ENCODE measurements around the gene KCNIP4. TPM values are rescaled to one million over a fixed set of nuclear protein-coding genes. Genes with fewer than 3 reads are reported as not detected.

The KCNIP4 gene
- total RNA-seq, 4 donors from 2014 or later, result 1.3 to 11.1 TPM; not detected in 2

DNA sequence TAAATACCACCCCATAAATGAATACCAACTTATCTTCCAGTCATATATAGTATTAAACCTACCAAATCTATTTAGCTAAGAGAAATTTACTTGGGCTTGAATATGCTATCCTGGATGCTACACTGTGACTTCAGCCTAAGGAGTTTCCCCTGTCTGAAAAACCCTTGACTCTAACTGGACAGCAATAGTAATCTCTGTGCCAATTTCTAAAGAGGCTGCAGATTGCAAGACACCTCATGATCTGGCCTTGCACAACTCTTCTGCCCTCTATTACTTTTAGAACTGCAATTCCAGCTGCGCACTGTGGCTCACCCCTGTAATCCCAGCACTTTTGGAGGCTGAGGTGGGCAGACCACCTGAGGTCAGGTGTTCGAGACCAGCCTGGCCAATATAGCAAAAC, 371.5 kb downstream of the KCNIP4 start:
- Histone ChIP-seq H3K36me3 (no peaks in the 10 kb centered on the region), H3K4me1 (no peaks in the 10 kb centered on the region), H3K27me3 (no peaks in the 10 kb centered on the region), H3K27ac (no peak overlapping the region), H3K4me3 (no peak overlapping the region), H3K9me3 (no peaks in the 10 kb centered on the region)
- TF ChIP-seq, protein P1, sequence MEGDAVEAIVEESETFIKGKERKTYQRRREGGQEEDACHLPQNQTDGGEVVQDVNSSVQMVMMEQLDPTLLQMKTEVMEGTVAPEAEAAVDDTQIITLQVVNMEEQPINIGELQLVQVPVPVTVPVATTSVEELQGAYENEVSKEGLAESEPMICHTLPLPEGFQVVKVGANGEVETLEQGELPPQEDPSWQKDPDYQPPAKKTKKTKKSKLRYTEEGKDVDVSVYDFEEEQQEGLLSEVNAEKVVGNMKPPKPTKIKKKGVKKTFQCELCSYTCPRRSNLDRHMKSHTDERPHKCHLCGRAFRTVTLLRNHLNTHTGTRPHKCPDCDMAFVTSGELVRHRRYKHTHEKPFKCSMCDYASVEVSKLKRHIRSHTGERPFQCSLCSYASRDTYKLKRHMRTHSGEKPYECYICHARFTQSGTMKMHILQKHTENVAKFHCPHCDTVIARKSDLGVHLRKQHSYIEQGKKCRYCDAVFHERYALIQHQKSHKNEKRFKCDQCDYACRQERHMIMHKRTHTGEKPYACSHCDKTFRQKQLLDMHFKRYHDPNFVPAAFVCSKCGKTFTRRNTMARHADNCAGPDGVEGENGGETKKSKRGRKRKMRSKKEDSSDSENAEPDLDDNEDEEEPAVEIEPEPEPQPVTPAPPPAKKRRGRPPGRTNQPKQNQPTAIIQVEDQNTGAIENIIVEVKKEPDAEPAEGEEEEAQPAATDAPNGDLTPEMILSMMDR (IDR thresholded peaks at IDR 0.05), result no peak
- no peak for TF ChIP-seq POLR2A (IDR thresholded peaks at IDR 0.05)
- DNase-seq, result no peak
- intact Hi-C loops (cut with DNase I; ENCODE audit: low total_unique reads), result no loop called here

DNA sequence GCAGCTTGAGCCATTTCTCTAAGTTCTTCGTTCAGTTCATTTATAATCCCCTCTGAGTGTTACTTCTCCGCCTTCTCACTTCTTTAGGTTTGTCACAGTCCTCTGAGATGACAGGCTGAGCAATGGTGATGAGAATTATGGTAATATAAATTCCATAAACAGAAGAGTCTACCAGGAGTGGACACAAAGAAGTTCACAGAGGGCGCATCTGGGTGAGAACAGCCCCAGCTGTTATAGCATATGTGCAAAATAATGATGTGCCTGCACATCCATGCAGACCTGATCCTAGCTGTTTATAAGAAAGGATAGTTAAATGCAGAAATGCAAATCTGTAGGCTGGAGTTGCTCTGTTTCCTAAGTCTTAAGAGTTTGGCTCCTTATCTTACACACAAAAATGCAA, 377.5 kb downstream of the KCNIP4 start:
- no peaks in the 10 kb centered on the region for H3K36me3 ChIP-seq
- no peaks in the 10 kb centered on the region for H3K27me3 ChIP-seq
- no peak for DNase-seq
- H3K27ac ChIP-seq, result no peak overlapping the region
- no peak overlapping the region for H3K4me3 ChIP-seq
- TF ChIP-seq, protein P1 (IDR thresholded peaks at IDR 0.05), result no peak
- TF ChIP-seq POLR2A (IDR thresholded peaks at IDR 0.05), result no peak
- intact Hi-C loops (cut with DNase I; ENCODE audit: low total_unique reads), result no loop called here
- no peaks in the 10 kb centered on the region for H3K9me3 ChIP-seq
- no peaks in the 10 kb centered on the region for H3K4me1 ChIP-seq

DNA sequence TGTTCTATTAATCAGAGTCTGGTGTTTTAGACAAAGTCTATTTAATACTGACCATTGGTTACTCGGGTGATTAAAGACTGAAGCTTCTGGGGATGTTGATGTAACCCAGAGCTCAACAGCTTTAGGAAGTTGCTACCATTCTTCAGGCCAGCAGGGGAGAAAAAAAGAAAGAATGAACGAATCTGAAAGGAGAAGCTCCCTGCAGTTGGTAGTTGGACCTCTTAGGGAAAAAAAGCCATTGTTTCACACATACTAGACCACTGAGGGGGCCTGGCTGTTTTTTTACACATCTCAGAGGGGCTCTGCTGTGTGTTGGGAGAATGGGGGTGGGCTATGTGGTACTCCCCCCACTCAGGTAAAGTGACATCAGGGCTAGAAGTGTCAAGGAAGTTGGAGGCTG, 378.9 kb downstream of the KCNIP4 start:
- Histone ChIP-seq H3K27ac (no peak overlapping the region), H3K4me3 (no peak overlapping the region), H3K36me3 (no peaks in the 10 kb centered on the region), H3K27me3 (no peaks in the 10 kb centered on the region), H3K4me1 (no peaks in the 10 kb centered on the region), H3K9me3 (no peaks in the 10 kb centered on the region)
- TF ChIP-seq POLR2A (IDR thresholded peaks at IDR 0.05), result no peak
- TF ChIP-seq, protein P1 (IDR thresholded peaks at IDR 0.05), result no peak
- intact Hi-C loops (cut with DNase I; ENCODE audit: low total_unique reads), result no loop called here
- no peak for DNase-seq

DNA sequence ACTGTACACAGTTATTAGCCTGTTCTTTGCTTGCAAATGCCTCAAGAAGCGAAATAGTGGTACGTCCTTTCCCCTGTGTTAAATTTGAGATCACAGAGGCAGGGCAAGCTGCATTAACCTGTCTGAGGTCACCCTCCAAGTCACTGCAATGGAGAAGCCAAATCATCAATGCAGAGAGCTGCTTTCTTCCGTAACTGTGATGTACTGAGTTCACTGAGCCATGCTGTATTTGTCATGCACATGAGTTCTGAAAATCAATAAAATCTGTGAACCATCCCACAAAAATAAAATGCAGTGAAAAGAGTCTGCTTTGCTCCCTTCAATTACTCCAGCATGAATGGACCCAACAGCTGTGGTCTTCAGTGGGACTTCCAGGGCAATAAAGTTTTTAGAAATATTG, 393.5 kb downstream of the KCNIP4 start:
- Histone ChIP-seq H3K36me3 (no peaks in the 10 kb centered on the region), H3K9me3 (no peaks in the 10 kb centered on the region), H3K27me3 (no peaks in the 10 kb centered on the region), H3K27ac (no peak overlapping the region), H3K4me3 (no peak overlapping the region), H3K4me1 (no peaks in the 10 kb centered on the region)
- DNase-seq, result no peak
- no peak for TF ChIP-seq POLR2A (IDR thresholded peaks at IDR 0.05)
- TF ChIP-seq, protein P1 (IDR thresholded peaks at IDR 0.05), result no peak
- intact Hi-C loops (cut with DNase I; ENCODE audit: low total_unique reads), result no loop called here

DNA sequence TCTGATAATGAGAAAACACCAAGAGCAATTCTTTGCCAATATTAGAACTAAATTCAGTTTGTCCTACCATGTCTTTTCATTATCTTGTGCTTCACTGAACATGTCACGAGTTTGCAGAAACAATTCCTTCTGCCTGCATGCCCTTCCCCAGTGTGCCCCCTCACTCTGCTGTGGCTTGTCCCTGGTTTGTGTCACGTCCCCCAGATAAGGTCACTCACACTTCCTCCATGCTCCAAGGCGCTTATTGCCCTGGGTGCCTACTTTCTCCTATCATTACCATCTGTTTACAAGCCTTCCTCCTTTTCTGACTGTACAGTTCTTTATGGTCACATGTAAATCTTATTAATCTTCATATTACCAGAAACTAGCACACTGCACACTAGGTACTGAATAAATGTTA, 394.1 kb downstream of the KCNIP4 start:
- Histone ChIP-seq H3K27me3 (no peaks in the 10 kb centered on the region), H3K4me3 (no peak overlapping the region), H3K4me1 (no peaks in the 10 kb centered on the region), H3K36me3 (no peaks in the 10 kb centered on the region), H3K27ac (no peak overlapping the region), H3K9me3 (no peaks in the 10 kb centered on the region)
- no peak for TF ChIP-seq POLR2A (IDR thresholded peaks at IDR 0.05)
- TF ChIP-seq, protein P1 (IDR thresholded peaks at IDR 0.05), result no peak
- intact Hi-C loops (cut with DNase I; ENCODE audit: low total_unique reads), result no loop called here
- no peak for DNase-seq
